Peyer's patch (tissue), 4 donors: ENCODE data around the gene VSTM4.

Experiments
- CTCF ChIP-seq, 6 experiments: fragments of 450-650 bp in 4 of 6; fragments of 200-600 bp in 2 of 6; sonication (generic) in 1 of 6; IDR thresholded peaks; one replicate each; pipeline ENCODE4 v1.5.1; 2017 to 2019; ENCODE audit warnings: antibody characterized with exemption in 6 of 6, mild to moderate bottlenecking in 3 of 6, moderate library complexity in 1 of 6
- POLR2A ChIP-seq, 2 donors: fragments of 450-650 bp; IDR thresholded peaks; one replicate each; pipeline ENCODE4 v1.5.1; 2017; ENCODE audit warnings: antibody characterized with exemption in 2 of 2, mild to moderate bottlenecking in 2 of 2, moderate library complexity in 2 of 2

- TF ChIP-seq CTCF (IDR thresholded peaks at IDR 0.05) (no peak), POLR2A (IDR thresholded peaks at IDR 0.05) (no peak)
Measured at GRCh38 chr10:49140304-49141177, 25.2 kb upstream of the VSTM4 start.
